Tibial artery (tissue), 4 donors: ENCODE data around the gene KAT2B.
A peak's percentile ranks its signal among the peaks of the same experiment; 100 is the strongest.

Experiments
- DNase-seq, 2 donors: peaks; one replicate each; pipeline ENCODE4 v3.0.0-alpha.2; 2019
- H3K27ac ChIP-seq, 2 donors: fragments of 200-600 bp; sonication (generic) in 1 of 2; 1 replicate in 1 of 2; 2 replicates in 1 of 2; pipeline ENCODE4 v1.5.1; 2018 to 2019; ENCODE audit warnings: mild to moderate bottlenecking in 1 of 2
- H3K27me3 ChIP-seq, 2 donors: fragments of 200-600 bp; sonication (generic) in 1 of 2; one replicate each; pipeline versions ENCODE4 v1.5.1 to v1.6.0; 2016 to 2019
- H3K36me3 ChIP-seq, 3 donors: fragments of 200-600 bp; sonication (generic) in 2 of 3; one replicate each; pipeline ENCODE4 v1.5.1; 2016 to 2019; ENCODE audit warnings: mild to moderate bottlenecking in 2 of 3
- H3K4me1 ChIP-seq, 4 donors: fragments of 200-600 bp; sonication (generic) in 2 of 4; 1 replicate in 3 of 4; 2 replicates in 1 of 4; pipeline ENCODE4 v1.5.1; 2016 to 2019
- H3K4me3 ChIP-seq, 2 donors: fragments of 200-600 bp; sonication (generic) in 1 of 2; 1 replicate in 1 of 2; 2 replicates in 1 of 2; pipeline ENCODE4 v1.5.1; 2018 to 2019; ENCODE audit warnings: mild to moderate bottlenecking in 2 of 2
- H3K9me3 ChIP-seq, 3 donors: fragments of 200-600 bp; sonication (generic) in 1 of 3; one replicate each; pipeline ENCODE4 v1.5.1; 2016 to 2019
- CTCF ChIP-seq, 2 experiments: fragments of 200-600 bp in 1 of 2; fragments of 450-650 bp in 1 of 2; IDR thresholded peaks; one replicate each; pipeline ENCODE4 v1.5.1; 2017 to 2019; ENCODE audit warnings: antibody characterized with exemption in 2 of 2, mild to moderate bottlenecking in 1 of 2, moderate library complexity in 1 of 2
- intact Hi-C: fragments of 100-400 bp; cut with DNase I; formaldehyde crosslinking; loops from one replicate; pipeline ENCODE4 v1.15.0; 2023; ENCODE audit warnings: low total_unique reads

KAT2B gene

GRCh38 chr3:20161714-20162113 lies 121.5 kb downstream of the KAT2B start:
- H3K4me1 ChIP-seq: no peaks in the 10 kb centered on the region
- TF ChIP-seq CTCF (IDR thresholded peaks at IDR 0.05): no peak
- H3K27me3 ChIP-seq: no peaks in the 10 kb centered on the region
- no peak overlapping the region for H3K27ac ChIP-seq
- no peak overlapping the region for H3K4me3 ChIP-seq
- no peaks in the 10 kb centered on the region for H3K9me3 ChIP-seq
- no peak for DNase-seq
- no peaks in the 10 kb centered on the region for H3K36me3 ChIP-seq
- intact Hi-C loops: no loop called here

- DNase-seq: no peak
- no peaks in the 10 kb centered on the region for H3K4me1 ChIP-seq
- intact Hi-C loops: no loop called here
- H3K9me3 ChIP-seq: no peaks in the 10 kb centered on the region
- H3K4me3 ChIP-seq: no peak overlapping the region
- H3K36me3 ChIP-seq: no peaks in the 10 kb centered on the region
- TF ChIP-seq CTCF (IDR thresholded peaks at IDR 0.05): no peak
- H3K27me3 ChIP-seq: no peaks in the 10 kb centered on the region
- no peak overlapping the region for H3K27ac ChIP-seq
Observed at GRCh38 chr3:20173844-20174410, 133.7 kb downstream of the KAT2B start.

- Histone ChIP-seq H3K27me3 (no peaks in the 10 kb centered on the region), H3K36me3 (no peaks in the 10 kb centered on the region), H3K9me3 (no peaks in the 10 kb centered on the region), H3K4me1 (peaks cover 0 to 8% (median 4%) of the 10 kb centered on the region in 4 donors), H3K4me3 (no peak overlapping the region), H3K27ac (no peak overlapping the region)
- TF ChIP-seq CTCF (IDR thresholded peaks at IDR 0.05): no peak
- no peak for DNase-seq
- intact Hi-C loops: no loop called here
Observed at GRCh38 chr3:20181276-20181675, 141.0 kb downstream of the KAT2B start.

GRCh38 chr3:20182206-20182605 lies 142.0 kb downstream of the KAT2B start:
- Histone ChIP-seq H3K27ac (no peak overlapping the region), H3K4me3 (no peak overlapping the region), H3K4me1 (peaks cover 0 to 12% (median 4%) of the 10 kb centered on the region in 4 donors), H3K27me3 (no peaks in the 10 kb centered on the region), H3K36me3 (no peaks in the 10 kb centered on the region), H3K9me3 (no peaks in the 10 kb centered on the region)
- TF ChIP-seq CTCF (IDR thresholded peaks at IDR 0.05): no peak
- no peak for DNase-seq
- intact Hi-C loops: no loop called here

- Histone ChIP-seq H3K36me3 (no peaks in the 10 kb centered on the region), H3K4me3 (peak overlapping the region; percentile 64 to 77), H3K27ac (no peak overlapping the region), H3K9me3 (no peaks in the 10 kb centered on the region), H3K4me1 (peaks cover 0 to 16% (median 4%) of the 10 kb centered on the region in 4 donors), H3K27me3 (no peaks in the 10 kb centered on the region)
- no peak for DNase-seq
- no peak for TF ChIP-seq CTCF (IDR thresholded peaks at IDR 0.05)
- intact Hi-C loops: loop anchor here (2.0 to 5.0 kb wide), 2 partner anchors 143 to 239 kb away; partner anchors contain the start of genes KAT2B and RAB5A
Observed at GRCh38 chr3:20185331-20185678, 145.1 kb downstream of the KAT2B start.
